Measurements from ENCODE around the gene NLRP1.

DNA sequence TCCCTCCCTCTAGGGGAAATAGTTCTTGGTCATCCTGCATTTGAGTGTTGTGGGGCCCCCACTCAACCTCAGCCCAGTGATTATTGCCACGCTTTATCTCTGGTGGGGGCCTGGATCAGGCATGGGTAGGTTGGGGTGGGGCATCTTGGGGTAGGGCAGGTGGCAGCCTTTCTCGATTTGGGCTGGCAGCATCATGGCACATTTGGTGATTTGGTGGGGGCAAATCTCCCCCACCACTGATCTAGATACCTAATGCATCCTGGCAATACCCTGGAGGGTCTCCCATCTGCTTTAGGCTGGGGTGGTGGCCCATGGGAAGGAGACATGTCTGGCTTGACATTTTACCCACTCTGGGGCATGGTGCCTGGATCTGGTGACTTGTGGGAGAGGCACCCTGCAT is 40.2 kb downstream of the NLRP1 start:
- TF ChIP-seq POLR2A (IDR thresholded peaks at IDR 0.05) = no peak
- TF ChIP-seq, protein P1, sequence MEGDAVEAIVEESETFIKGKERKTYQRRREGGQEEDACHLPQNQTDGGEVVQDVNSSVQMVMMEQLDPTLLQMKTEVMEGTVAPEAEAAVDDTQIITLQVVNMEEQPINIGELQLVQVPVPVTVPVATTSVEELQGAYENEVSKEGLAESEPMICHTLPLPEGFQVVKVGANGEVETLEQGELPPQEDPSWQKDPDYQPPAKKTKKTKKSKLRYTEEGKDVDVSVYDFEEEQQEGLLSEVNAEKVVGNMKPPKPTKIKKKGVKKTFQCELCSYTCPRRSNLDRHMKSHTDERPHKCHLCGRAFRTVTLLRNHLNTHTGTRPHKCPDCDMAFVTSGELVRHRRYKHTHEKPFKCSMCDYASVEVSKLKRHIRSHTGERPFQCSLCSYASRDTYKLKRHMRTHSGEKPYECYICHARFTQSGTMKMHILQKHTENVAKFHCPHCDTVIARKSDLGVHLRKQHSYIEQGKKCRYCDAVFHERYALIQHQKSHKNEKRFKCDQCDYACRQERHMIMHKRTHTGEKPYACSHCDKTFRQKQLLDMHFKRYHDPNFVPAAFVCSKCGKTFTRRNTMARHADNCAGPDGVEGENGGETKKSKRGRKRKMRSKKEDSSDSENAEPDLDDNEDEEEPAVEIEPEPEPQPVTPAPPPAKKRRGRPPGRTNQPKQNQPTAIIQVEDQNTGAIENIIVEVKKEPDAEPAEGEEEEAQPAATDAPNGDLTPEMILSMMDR (IDR thresholded peaks at IDR 0.05) = no peak
